T follicular helper cell (primary cell): ENCODE data around the gene HMGCR.

Source experiments
- DNase-seq: peaks from one replicate; pipeline ENCODE4 v3.0.0-alpha.2; 2020; ENCODE audit warnings: low read depth

Gene HMGCR

DNA sequence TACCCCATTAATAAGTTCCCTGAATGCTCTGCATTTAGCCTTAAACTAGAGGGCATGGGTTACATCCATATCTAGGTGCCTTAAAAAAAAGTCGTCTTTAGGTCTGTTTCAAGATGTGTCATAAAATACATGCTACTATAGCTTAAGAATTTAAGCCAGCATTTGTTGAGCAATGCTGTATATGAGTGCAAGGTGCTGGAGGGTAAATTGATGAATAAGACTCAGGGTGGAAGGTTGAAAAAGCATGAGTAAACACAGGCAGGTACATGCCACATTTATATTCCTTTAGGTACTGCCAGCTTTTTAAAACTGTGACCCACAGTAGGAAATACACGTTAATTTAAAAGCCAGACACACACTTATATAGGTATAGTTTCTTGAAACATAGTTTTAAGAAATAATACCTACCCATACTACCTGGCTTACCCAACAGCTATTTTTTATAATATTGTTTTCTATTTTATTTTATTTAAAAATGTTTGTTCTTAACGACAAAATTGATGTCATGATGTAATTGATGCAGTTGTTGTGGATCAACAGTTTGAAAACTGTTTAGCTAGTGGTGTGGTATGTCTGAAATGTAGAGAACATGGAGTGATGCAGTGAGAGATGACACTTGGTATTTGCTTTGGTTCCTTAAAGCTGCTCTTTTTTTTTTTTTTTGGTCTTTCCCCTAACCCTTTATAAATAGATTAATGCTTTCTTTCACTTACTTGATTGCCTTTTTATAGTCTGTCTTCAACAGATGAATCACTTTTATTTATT is 3.9 kb downstream of the HMGCR start:
- no peak for DNase-seq

DNA sequence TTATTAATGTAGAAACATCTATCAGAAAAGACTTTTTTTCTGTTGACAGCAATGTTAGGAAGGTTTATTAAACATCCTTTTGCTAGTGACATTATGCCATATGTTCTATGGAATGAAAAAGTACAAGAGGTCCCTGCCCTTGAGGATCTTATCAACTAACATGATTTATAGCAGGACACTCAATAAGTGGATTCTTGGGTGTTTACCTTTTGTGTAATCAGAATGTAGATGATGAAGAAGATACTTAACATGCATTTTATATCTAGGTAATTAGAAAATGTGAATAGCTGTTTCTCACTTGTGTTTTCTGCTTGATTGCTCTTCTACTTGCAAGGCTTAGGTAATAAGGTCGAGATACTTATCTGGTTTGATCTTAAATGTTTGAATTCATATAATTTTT is 4.9 kb downstream of the HMGCR start:
- DNase-seq: no peak

DNA sequence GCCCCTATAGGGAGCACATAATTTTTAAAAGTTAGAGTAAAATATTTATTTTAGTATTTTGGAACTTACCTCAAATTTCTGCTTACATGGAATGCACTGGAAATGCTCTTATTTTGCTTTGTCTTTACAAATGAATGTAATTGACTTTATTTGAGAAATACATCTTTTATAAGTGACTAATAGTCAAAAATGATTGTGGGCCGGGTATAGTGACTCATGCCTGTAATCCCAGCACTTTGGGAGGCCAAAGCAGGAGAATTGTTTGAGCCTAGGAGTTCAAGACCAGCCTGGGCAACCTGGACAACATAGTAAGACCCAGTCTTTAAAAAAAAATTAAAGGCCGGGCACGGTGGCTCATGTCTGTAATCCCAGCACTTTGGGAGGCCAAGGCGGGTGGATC is 5.8 kb downstream of the HMGCR start:
- DNase-seq: no peak

DNA sequence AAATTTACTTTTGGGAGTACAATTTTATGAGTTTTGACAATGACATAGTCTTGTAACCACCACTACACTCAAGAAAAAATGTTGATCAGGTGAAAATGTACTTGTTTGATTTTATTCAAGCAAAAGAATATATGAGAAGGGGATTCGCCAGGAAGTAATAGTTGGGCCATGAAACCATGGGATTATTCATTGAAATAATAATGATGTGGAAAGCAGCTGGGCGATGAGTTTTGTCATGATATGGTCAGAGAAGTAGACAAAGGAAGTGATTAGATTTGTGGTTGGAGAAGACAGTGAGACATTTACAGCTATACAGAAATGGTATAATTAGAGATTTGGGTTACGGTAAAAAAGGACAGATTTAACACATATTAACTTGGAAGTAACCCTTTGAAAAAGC is 11.2 kb downstream of the HMGCR start:
- no peak for DNase-seq

DNA sequence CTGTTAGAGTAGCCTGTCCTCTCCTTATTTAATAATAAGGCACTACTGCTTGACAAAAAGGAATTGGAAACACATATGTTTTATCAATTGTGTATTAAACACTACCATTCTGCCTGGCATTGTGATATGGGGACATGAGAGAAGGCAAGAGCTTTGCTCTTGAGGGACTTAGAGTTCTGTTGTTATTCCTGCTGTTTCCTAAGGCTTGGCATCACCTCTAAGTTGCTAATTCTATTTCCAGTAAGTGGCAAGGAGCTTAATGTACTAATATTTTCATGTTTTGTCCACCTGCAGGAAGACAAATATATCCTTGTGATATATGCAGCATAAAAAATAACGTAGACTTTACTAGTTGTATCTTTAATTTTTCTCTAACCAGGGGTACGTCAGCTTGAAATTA is 12.6 kb downstream of the HMGCR start:
- DNase-seq: no peak

DNA sequence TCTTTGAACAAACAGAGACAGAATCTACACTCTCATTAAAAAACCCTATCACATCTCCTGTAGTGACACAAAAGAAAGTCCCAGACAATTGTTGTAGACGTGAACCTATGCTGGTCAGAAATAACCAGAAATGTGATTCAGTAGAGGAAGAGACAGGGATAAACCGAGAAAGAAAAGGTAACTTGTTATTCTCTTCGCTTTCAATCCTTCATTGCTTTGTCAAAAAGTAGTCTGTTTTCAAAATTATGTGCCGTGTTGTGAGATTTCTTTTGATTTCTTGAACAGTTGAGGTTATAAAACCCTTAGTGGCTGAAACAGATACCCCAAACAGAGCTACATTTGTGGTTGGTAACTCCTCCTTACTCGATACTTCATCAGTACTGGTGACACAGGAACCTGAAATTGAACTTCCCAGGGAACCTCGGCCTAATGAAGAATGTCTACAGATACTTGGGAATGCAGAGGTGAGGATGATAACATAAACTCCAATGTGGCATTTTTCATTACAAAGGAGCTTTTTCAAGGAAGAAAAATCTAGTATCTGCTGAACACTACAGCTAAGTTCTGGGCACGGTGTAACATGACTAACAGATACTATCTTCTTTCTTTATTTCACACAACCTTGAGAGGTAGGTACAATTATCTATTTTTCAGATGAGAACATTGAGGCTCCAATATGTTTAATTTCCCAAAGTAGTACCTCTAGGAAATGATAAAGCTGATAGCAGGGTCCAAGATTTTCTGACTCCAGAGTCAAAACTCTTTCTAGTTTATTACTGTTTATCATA is 14.3 kb downstream of the HMGCR start:
- DNase-seq: no peak

DNA sequence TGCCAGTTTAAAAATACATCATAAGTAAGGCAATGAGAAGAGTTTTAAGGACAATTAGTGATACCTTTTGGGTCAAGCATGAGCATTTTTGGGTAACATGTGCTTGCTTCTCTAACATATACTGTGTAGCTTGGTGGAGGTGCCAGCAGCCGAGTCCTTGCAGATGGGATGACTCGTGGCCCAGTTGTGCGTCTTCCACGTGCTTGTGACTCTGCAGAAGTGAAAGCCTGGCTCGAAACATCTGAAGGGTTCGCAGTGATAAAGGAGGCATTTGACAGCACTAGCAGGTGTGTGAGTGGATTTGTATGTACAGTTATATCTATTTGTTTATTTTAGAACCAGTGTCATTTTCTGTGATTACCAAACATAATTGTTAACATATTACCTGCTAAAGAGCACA is 18.2 kb downstream of the HMGCR start:
- no peak for DNase-seq

DNA sequence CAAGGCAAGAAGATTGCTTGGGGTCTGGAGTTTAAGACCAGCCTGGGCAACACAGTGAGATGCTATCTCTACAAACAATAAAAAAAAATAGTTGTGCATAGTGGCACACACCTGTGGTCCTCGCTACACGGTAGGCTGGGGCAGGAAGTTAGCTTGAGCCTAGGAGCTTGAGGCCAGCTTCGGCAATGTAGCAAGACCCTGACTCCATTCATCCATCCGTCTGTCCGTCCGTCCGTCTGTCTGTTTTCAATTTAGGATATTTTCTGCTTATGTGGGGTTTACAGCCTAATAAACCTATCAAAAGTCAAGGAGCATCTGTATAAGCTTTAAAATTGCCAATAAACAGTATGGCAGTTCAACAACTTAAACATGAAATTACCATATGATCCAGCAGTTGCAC is 19.7 kb downstream of the HMGCR start:
- no peak for DNase-seq

DNA sequence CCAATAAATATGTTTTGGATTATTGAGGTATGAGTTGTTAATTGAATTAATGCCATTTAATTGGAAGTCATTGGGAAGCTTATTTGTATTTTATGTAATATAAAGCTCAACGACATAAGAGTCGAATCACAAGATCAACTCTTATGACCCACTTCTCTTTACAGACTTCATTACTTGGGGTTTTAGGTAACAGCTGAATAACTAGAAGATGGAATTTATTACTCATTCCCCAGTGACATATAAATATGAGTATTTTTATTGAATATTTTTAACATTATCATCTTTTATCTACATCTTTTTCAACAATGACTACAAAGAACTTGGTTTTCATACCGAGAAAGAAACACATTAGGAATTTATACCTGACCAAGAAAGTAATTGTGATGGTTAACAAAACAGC is 21.1 kb downstream of the HMGCR start:
- DNase-seq: no peak

DNA sequence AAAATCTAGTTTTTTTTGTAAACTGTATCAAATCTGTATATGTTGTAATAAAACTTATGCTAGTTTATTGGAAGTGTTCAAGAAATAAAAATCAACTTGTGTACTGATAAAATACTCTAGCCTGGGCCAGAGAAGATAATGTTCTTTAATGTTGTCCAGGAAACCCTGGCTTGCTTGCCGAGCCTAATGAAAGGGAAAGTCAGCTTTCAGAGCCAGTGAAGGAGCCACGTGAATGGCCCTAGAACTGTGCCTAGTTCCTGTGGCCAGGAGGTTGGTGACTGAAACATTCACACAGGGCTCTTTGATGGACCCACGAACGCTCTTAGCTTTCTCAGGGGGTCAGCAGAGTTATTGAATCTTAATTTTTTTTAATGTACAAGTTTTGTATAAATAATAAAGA is 24.3 kb downstream of the HMGCR start:
- no peak for DNase-seq

DNA sequence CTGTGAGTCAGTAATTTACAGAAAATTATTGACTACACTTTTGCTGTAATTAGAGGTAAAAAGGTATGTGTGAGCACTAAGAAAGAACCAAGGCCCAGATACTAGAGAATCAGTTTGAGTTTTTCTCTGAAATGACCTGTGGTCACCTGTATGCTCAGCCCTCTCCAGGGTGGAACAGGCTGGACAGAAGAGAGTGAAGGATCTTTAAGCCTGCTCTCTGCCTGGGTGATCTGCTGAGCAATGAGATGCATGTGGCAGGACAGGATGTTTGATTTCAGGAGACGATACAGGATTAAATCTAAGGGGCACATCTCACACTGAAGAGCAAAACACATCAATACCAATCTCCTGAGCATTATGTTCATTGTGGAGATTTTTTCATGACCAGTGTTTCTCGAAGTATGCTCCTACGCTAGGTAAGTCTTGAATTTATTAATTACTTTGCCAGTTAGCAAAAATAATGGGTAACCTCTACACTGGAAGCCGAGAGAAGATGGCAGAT is 25.5 kb downstream of the HMGCR start:
- no peak for DNase-seq

DNA sequence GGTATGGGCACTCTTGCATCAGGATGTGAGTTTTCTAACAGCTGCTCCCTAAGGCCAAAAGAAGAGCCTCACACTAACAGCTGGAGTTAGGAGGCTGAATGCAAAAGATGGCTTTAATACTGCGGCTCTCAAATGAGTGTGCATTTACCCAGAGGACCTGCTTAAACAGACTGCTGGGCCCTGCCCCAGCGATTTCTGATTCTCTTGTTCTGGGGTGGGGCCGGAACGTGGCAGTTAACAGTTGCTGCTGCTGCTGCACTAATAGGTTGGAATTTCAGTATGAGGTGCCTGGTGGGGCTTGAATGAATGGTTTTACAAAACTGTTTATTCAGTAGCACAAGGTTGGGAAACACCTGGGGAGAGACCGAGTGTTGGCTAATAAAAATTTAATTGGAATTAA is 26.1 kb downstream of the HMGCR start:
- DNase-seq: no peak

DNA sequence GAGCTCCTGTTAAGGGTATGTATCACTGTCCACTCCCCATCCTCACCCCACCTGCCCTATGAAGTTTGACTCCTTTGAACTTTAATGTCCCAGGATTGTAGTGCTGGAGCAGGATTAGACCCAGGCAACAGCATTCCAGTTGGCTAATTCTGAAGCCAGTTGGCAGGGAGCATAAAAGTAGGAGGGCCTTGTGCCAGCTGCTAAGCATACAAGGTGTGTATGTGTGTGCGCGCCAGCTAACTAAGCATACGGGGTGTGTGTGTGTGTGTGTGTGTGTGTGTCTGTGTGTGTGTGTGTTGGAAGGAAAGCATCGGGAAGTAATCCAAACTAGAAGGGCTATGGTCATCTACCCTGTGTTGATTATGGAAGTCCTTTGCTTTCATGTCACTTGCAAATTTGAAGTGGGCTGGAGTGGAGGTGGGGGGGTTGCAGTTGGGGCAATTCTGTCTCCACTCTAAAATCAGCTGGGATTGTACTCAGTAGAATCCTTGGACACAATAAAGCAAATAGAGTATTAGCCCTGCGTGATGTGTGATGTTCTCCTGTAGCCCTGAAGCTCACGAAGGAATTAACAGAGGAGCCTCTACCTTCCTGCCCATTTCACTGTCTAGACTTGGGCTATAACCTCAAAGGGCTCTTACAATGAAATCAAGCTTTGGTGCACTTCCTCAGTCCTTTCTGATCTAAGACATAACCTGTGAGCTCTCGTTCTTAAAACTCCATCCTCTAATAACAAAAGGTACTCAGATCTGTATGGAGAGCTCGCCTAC is 26.9 kb downstream of the HMGCR start:
- DNase-seq: no peak

DNA sequence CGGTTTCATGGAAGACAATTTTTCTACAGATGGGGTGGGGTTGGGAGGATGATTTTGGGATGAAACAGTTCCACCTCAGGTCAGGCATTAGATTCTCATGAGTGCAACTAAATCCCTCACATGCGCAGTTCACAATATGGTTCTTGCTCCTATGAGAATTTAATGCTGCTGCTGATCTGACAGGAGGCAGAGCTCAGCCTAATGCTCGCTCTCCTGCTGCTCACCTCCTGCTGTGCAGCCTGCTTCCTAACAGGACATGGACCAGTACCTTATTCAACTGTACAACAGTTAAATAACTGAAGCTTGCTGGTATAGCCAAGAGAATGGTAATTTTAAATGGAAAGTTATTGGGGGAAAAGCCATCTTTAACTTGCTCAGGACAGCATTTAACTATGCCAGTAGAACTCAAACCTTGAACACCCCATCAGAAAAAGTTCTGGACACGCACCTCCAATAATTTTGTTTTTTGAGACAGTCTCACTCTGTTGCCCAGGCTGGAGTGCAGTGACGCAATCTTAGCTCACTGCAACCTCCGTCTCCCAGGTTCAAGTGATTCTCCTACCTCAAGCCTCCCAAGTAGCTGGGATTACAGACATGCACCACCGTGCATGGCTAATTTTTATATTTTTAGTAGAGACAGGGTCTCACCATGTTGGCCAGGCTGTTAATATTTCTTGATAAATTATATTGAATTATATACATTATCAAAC is 27.7 kb downstream of the HMGCR start:
- DNase-seq: no peak

DNA sequence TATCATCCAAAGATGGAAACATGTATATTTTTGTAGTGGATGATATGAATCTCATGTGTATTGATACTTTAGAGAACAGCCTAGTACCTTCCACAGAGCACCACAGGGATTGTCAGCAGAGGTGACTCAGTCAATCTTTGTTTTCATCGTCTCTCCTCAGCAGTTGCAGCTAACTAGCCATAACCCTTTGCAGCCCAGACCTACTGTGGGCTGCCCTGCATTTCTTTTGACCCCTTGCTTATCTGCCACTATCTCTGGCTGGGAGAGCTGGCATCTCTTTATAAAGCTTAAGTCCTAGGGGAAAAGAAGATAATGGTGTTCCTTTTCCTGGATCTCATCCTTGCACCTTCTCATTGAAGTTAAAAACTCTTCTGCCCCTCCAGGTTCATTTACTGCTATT is 28.7 kb downstream of the HMGCR start:
- DNase-seq: no peak

DNA sequence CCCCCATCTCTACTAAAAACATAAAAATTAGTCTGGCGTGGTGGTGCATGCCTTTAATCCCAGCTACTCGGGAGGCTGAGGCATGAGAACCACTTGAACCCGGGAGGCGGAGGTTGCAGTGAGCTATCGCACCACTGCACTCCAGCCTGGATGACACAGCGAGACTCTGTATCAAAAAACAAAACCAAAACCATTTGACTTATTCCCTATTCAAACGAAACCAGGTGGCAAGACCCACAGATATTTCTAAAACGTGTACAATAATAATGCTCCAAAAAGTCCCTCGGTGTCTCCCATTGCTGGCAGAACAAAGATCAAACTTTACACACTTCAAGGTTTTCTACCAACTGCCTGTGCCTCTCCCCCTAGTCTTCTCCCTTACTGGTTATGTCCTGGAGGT is 29.8 kb downstream of the HMGCR start:
- no peak for DNase-seq

DNA sequence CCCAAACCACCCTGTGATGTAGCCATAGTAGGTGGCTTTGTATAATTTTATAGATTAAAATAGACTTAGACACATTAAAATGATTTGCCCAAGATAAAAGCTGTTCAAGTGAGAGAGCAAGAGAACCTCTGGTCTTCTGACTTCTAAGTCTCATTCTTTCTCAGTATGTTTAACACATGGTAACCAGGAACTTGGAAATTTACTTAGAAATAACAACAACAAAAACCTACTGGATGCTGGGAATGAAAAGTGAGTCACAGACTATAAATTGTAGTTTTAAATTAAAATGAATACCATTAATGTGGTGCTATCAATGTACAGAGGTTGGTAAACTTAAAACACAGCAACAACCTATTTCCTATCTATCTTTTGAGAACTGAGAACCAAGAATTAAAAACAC is 30.4 kb downstream of the HMGCR start:
- DNase-seq: no peak

DNA sequence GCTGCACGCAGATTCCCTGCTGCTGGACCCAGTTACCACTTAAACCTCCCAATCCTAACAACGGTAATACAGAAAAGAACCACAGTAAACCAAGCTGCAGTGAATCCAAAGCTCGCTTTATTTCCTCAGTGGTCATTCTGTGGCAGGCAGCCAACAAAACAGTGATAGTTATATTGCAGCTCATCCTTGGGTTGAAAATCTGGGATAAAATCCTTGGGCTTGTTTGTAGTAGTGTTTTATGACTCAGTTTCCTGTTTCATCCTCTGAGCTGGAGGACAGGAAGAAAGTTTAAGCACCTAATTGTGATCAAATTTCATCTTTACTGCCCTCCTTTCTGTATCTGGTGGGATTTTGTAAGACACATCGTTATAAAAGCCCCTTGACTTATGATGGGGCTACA is 31.4 kb downstream of the HMGCR start:
- DNase-seq: no peak

DNA sequence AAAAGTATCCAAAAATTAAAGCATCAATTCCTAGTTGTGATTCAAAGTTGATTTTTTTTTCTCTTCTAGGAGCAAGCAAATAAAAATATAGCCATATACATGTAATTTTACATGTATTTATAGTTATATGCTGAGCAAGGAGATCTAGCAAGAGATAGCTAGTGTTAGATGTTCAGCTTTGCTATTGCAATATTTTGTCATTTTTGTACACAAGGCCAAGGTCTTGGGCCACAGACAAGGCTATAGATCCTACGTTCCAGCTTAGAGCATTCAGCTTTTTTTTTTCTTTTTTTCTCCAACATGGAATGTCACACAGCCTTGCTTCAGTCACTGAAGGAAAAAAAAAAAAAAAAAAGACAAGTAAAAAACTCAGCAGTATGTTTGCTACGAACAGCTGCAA is 36.8 kb downstream of the HMGCR start:
- DNase-seq: no peak

DNA sequence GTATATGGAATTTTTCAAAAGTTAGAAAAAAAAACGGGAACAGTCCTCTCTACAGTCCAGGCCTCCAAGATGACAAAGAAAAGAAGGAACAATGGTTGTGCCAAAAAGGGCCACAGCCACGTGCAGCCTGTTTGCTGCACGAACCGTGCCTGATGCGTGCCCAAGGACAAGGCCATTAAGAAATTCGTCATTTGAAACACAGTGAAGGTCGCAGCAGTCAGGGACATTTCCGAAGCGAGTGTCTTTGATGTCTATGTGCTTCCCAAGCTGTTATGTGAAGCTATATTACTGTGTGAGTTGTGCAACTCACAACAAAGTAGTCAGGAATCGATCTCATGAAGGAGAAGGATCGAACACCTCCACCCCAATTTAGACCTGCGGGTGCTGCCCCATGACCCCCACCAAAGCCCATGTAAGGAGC is 37.4 kb downstream of the HMGCR start:
- DNase-seq: no peak

DNA sequence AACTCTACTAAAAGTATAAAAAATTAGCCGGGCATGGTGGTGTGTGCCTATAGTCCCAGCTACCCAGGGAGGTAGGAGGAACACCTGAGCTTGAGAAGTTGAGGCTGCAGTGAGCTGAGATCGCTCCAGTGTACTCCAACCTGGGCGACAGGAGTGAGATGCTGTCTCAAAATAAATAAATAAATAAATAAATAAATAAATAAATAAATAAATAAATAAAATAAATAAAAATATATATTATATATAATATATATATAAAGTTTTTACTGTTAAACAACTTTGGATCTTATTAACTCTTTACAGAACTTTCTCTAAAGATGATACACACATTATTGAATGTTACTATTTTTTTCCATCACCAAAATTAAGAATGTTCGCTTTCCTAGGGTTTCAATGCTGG is 38.4 kb downstream of the HMGCR start:
- no peak for DNase-seq

DNA sequence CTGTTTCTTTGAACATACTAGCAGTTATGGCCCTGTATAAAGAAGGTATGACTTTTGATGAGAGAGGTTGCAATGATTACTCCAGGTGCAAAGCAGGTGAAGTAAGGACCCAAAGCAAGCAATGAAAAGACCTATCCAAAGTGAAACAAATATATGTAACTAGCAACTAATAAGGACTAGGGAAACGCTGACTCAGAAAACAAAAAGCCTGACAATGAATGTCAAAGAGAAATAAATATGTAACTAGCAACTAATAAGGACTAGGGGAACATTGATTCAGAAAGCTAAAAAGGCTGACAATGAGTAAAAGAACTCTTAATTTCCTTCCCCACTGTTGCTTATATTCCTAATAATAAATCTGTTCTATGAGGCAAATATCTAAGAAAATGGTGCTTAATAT is 43.1 kb downstream of the HMGCR start:
- DNase-seq: no peak
